Osteoblast (primary cell): Measurements from ENCODE around the gene MVB12A. TPM values are rescaled to one million over a fixed set of nuclear protein-coding genes. Genes with fewer than 3 reads are reported as not detected.

ENCODE experiments used
- DNase-seq: peaks from one replicate; pipeline ENCODE4 v3.0.0; 2011; ENCODE audit warnings: low spot score, mixed read lengths; ENCODE audit not compliant: insufficient read length; ENCODE audit errors: missing footprints
- H2AFZ ChIP-seq: 2 replicates; pipeline ENCODE4 v1.6.0; 2011; ENCODE audit warnings: mild to moderate bottlenecking, low read length
- H3K27ac ChIP-seq: 2 replicates; pipeline ENCODE4 v1.5.1; 2011; ENCODE audit warnings: mild to moderate bottlenecking, low read depth, low read length, moderate library complexity
- H3K27me3 ChIP-seq: 2 replicates; pipeline ENCODE4 v1.6.0; 2012; ENCODE audit warnings: mild to moderate bottlenecking, control low read depth, inconsistent platforms, low read length, moderate library complexity; ENCODE audit not compliant: insufficient read depth
- H3K36me3 ChIP-seq: 2 replicates; pipeline ENCODE4 v1.5.1; 2011; ENCODE audit warnings: mild to moderate bottlenecking, low read length, control low read depth, moderate library complexity; ENCODE audit not compliant: insufficient read depth
- H3K4me1 ChIP-seq: 2 replicates; pipeline ENCODE4 v1.5.1; 2011; ENCODE audit warnings: mild to moderate bottlenecking, low read length, control low read depth, moderate library complexity; ENCODE audit not compliant: insufficient read depth
- H3K4me2 ChIP-seq: 2 replicates; pipeline ENCODE4 v1.6.0; 2011; ENCODE audit warnings: mild to moderate bottlenecking, low read length; ENCODE audit not compliant: insufficient read depth
- H3K4me3 ChIP-seq: fragments of 200-600 bp; sonication (generic); 3 replicates; pipeline ENCODE4 v1.5.1; 2012; ENCODE audit warnings: mild to moderate bottlenecking, low read length, inconsistent platforms; ENCODE audit not compliant: insufficient read depth
- H3K79me2 ChIP-seq: 2 replicates; pipeline ENCODE4 v1.6.0; 2012; ENCODE audit warnings: mild to moderate bottlenecking, low read length, control low read depth, inconsistent platforms; ENCODE audit not compliant: insufficient read depth
- H3K9me3 ChIP-seq: 2 replicates; pipeline ENCODE4 v1.5.1; 2011; ENCODE audit warnings: low read depth, low read length, control low read depth
- H4K20me1 ChIP-seq: 2 replicates; pipeline ENCODE4 v1.6.0; 2012; ENCODE audit warnings: mild to moderate bottlenecking, low read length, control low read depth; ENCODE audit not compliant: insufficient read depth
- total RNA-seq: library from RNA; depleted of rRNA; stranded (reverse); fragments of >200 nt; gene quantifications from 2 replicates; pipeline ENCODE4 v1.2.3, GENCODE V29; 2012
- TF ChIP-seq, protein P1 (sequence below): IDR thresholded peaks from 2 replicates; pipeline ENCODE4 v1.5.1; 2011; ENCODE audit warnings: mild to moderate bottlenecking, low read depth, low read length, moderate library complexity; ENCODE audit errors: extremely low read depth

MVB12A gene
- total RNA-seq, 1 donor = 50.7 TPM

DNA sequence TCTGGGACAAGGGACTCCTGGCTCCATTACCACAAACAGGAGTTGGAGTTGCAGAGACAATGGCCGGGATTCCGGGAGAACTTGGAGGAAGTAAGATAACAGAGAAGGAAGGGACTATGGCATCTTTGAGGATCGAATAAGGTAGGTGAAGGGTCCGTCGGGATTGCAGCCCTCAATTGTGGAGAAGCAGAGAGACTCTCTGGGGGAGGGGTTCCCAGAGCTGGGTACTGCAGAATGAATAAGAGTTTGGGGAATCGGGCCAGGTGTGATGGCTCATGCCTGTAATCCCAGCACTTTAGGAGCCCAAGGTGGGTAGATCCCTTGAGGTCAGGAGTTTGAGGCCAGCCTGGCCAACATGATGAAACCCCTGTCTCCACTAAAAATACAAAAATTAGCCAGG lies 18.2 kb upstream of the MVB12A start:
- no peak overlapping the region for H2AFZ ChIP-seq
- TF ChIP-seq, protein P1, sequence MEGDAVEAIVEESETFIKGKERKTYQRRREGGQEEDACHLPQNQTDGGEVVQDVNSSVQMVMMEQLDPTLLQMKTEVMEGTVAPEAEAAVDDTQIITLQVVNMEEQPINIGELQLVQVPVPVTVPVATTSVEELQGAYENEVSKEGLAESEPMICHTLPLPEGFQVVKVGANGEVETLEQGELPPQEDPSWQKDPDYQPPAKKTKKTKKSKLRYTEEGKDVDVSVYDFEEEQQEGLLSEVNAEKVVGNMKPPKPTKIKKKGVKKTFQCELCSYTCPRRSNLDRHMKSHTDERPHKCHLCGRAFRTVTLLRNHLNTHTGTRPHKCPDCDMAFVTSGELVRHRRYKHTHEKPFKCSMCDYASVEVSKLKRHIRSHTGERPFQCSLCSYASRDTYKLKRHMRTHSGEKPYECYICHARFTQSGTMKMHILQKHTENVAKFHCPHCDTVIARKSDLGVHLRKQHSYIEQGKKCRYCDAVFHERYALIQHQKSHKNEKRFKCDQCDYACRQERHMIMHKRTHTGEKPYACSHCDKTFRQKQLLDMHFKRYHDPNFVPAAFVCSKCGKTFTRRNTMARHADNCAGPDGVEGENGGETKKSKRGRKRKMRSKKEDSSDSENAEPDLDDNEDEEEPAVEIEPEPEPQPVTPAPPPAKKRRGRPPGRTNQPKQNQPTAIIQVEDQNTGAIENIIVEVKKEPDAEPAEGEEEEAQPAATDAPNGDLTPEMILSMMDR = no peak
- no peaks in the 10 kb centered on the region for H3K9me3 ChIP-seq

DNA sequence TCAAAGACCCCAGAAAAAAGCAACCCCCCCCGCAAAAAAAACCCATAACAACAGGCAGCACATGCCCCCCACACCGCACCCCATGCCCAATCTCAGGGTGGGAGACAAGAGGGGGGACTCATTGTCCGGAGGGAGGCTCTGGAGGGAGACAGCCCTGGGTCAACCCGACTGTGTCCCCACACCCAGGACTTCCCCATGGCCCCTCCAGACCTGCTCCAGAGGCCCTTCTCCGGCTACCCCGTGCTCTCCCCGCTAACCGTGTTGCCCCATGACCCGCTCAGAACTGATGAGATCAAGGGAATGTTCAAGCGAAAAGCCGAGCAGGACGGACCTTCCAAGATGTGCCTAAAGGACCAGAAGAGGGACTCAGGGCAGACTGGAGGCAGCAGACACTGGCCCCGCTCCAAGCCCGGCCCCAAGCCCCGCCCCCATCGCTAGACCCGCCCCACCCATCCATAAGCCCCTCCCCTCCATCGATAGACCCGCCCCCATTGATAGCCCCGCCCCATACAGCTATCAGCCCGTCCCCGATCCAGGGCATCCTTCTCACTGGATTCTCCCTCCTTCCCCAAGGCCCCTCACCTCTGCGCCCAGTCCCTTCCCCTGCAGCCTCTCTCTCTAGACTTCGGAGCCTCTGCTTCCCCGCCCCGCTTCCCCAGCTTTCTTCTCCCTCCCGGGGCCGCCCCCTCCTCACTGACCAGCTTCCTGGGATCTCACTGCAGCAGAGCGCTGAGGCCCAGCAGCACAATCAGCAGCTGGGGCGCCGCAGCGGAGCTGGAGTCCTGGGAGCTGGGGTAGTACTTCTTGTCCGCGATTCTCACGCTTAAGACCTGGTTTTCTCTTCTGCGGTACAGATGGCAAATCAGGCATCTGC lies 16.6 kb upstream of the MVB12A start:
- H3K27ac ChIP-seq = no peak overlapping the region
- H3K79me2 ChIP-seq = no peaks in the 10 kb centered on the region
- no peaks in the 10 kb centered on the region for H3K27me3 ChIP-seq
- H3K4me3 ChIP-seq = no peak overlapping the region
- no peaks in the 10 kb centered on the region for H3K9me3 ChIP-seq
- no peaks in the 10 kb centered on the region for H4K20me1 ChIP-seq
- no peak overlapping the region for H2AFZ ChIP-seq
- peak; percentile 88 for DNase-seq
- H3K4me2 ChIP-seq = no peak overlapping the region
- H3K4me1 ChIP-seq = peaks cover 15% of the 10 kb centered on the region
- TF ChIP-seq, protein P1 = no peak
- H3K36me3 ChIP-seq = no peaks in the 10 kb centered on the region

More for the DNA sequence above, 18.2 kb upstream of the MVB12A start:
- H3K27ac ChIP-seq = no peak overlapping the region
- H3K27me3 ChIP-seq = no peaks in the 10 kb centered on the region
- no peaks in the 10 kb centered on the region for H3K36me3 ChIP-seq
- H3K4me2 ChIP-seq = no peak overlapping the region
- peaks cover 11% of the 10 kb centered on the region for H3K4me1 ChIP-seq
- DNase-seq = peak; percentile 65
- H3K4me3 ChIP-seq = no peak overlapping the region
- no peaks in the 10 kb centered on the region for H3K79me2 ChIP-seq
- H4K20me1 ChIP-seq = no peaks in the 10 kb centered on the region

DNA sequence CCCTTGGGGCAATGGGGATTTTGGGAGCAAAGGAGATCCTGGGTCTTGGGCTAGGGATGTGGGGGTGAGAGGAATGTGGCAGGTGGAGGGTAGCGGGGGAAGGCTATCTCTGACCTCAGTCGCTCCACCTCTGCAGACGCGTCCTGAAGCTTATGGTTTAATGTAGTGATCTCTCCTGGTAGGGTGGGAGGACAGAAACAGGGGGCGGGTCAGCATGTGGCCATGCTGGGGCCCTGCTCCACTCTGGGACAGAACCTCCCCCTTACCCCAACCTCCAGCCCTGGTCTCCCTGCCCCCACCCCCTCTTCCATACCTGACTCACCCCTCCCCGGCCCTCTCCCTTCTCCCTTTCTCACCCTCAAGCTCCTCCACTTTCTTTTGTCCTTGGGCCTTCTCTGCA lies 15.8 kb upstream of the MVB12A start:
- H3K79me2 ChIP-seq = no peaks in the 10 kb centered on the region
- H3K4me3 ChIP-seq = no peak overlapping the region
- no peak overlapping the region for H3K27ac ChIP-seq
- peaks cover 15% of the 10 kb centered on the region for H3K4me1 ChIP-seq
- no peaks in the 10 kb centered on the region for H4K20me1 ChIP-seq
- H3K27me3 ChIP-seq = no peaks in the 10 kb centered on the region
- H3K9me3 ChIP-seq = no peaks in the 10 kb centered on the region
- no peak overlapping the region for H3K4me2 ChIP-seq
- no peak overlapping the region for H2AFZ ChIP-seq
- no peaks in the 10 kb centered on the region for H3K36me3 ChIP-seq
- DNase-seq = peak; percentile 45
- TF ChIP-seq, protein P1 = no peak

DNA sequence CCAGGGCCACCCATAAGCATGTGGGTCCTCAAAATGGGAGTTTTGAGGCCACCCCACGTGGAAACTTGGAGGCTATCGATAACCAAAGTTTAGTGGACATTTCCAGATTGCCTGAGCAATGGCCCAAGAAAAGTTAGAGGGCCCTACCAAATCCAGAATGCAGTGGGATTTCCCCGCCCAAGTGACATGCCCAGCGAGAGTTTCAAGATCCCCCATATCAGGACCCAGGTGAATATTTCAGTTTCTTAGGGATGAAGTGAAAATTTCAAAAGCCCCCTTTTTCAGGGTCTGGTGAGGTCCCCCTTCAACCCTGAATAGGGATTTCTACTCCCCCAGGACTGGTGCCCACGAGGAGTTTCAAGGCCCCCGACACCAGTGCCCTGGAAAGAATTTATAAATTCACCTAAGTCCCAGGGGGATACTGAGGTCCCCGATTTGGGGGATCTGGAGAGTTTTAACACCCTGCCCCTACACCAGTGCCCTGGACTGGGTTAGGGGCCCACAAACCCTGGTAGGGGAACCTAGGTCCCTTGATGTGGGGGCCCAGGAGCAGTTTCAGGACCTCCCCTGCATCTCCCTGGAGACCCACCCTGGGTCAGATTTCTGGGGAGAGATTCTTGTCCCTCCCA lies 15.1 kb upstream of the MVB12A start:
- H3K4me3 ChIP-seq = no peak overlapping the region
- no peak overlapping the region for H2AFZ ChIP-seq
- H3K79me2 ChIP-seq = no peaks in the 10 kb centered on the region
- DNase-seq = peak; percentile 60
- peaks cover 15% of the 10 kb centered on the region for H3K4me1 ChIP-seq
- no peaks in the 10 kb centered on the region for H3K36me3 ChIP-seq
- no peaks in the 10 kb centered on the region for H4K20me1 ChIP-seq
- H3K4me2 ChIP-seq = no peak overlapping the region
- H3K9me3 ChIP-seq = no peaks in the 10 kb centered on the region
- H3K27ac ChIP-seq = no peak overlapping the region
- no peaks in the 10 kb centered on the region for H3K27me3 ChIP-seq
- TF ChIP-seq, protein P1 = no peak
